CD14-positive monocyte (primary cell): ENCODE measurements around the gene CCDC102B. TPM values are rescaled to one million over a fixed set of nuclear protein-coding genes. Genes with fewer than 3 reads are reported as not detected.

Experiments used
- DNase-seq, 3 donors: peaks; one replicate each; pipeline ENCODE4 v3.0.0-alpha.2; 2011 to 2022
- H2AFZ ChIP-seq: 2 replicates; pipeline ENCODE4 v1.6.0; 2012; ENCODE audit warnings: mild to moderate bottlenecking, low read depth, low read length, inconsistent platforms; ENCODE audit not compliant: insufficient read depth, poor library complexity, severe bottlenecking
- H3K27ac ChIP-seq, 2 donors: 1 replicate in 1 of 2; 2 replicates in 1 of 2; pipeline ENCODE4 v1.5.1; 2012 to 2013; ENCODE audit warnings: low read length in 2 of 2, control low read depth in 1 of 2, inconsistent platforms in 1 of 2, low read depth in 1 of 2, mild to moderate bottlenecking in 1 of 2
- H3K27me3 ChIP-seq, 2 donors: one replicate each; pipeline versions ENCODE4 v1.6.0 to v1.6.1; 2011 to 2013; ENCODE audit warnings: low read length in 2 of 2; ENCODE audit not compliant: control insufficient read depth in 2 of 2, insufficient read depth in 2 of 2
- H3K36me3 ChIP-seq, 2 donors: replicated peaks in 1 of 2; 1 replicate in 1 of 2; 2 replicates in 1 of 2; pipeline versions ENCODE4 v1.5.1 to v1.6.1; 2012 to 2013; ENCODE audit warnings: low read length in 2 of 2, control low read depth in 1 of 2, inconsistent platforms in 1 of 2, mild to moderate bottlenecking in 1 of 2; ENCODE audit not compliant: insufficient read depth in 2 of 2, control insufficient read depth in 1 of 2
- H3K4me1 ChIP-seq, 2 donors: 1 replicate in 1 of 2; 2 replicates in 1 of 2; pipeline versions ENCODE4 v1.5.1 to v1.6.1; 2012 to 2013; ENCODE audit warnings: low read length in 2 of 2, control low read depth in 1 of 2, inconsistent platforms in 1 of 2, mild to moderate bottlenecking in 1 of 2, moderate library complexity in 1 of 2; ENCODE audit not compliant: insufficient read depth in 2 of 2, control insufficient read depth in 1 of 2
- H3K4me2 ChIP-seq: replicated peaks from 2 replicates; pipeline ENCODE3; 2012; ENCODE audit warnings: low read length, moderate library complexity, mild to moderate bottlenecking; ENCODE audit not compliant: poor library complexity, severe bottlenecking; ENCODE audit errors: extremely low read depth
- H3K4me3 ChIP-seq, 3 experiments: fragments of 200-600 bp in 1 of 3; sonication (generic) in 1 of 3; replicated peaks in 1 of 3; 1 replicate in 2 of 3; 2 replicates in 1 of 3; pipeline ENCODE4 v1.5.1; 2011 to 2013; ENCODE audit warnings: low read length in 3 of 3, mild to moderate bottlenecking in 3 of 3, control low read depth in 2 of 3, low read depth in 2 of 3, inconsistent platforms in 1 of 3, moderate library complexity in 1 of 3
- H3K79me2 ChIP-seq: 2 replicates; pipeline ENCODE4 v1.6.0; 2012; ENCODE audit warnings: mild to moderate bottlenecking, control low read depth, inconsistent platforms, low read length, moderate library complexity; ENCODE audit not compliant: insufficient read depth
- H3K9ac ChIP-seq: 2 replicates; pipeline ENCODE4 v1.6.0; 2017; ENCODE audit warnings: low read length, mild to moderate bottlenecking; ENCODE audit not compliant: insufficient read depth, poor library complexity, severe bottlenecking
- H3K9me3 ChIP-seq, 2 donors: replicated peaks in 1 of 2; 1 replicate in 1 of 2; 2 replicates in 1 of 2; pipeline versions ENCODE4 v1.5.1 to v1.6.1; 2012 to 2013; ENCODE audit warnings: low read length in 2 of 2, control low read depth in 1 of 2; ENCODE audit not compliant: control insufficient read depth in 1 of 2, insufficient read depth in 1 of 2
- H4K20me1 ChIP-seq: 2 replicates; pipeline ENCODE4 v1.6.0; 2012; ENCODE audit warnings: mild to moderate bottlenecking, low read length, control low read depth, moderate library complexity; ENCODE audit not compliant: insufficient read depth
- H3K27ac Mint-ChIP-seq, 7 donors: one replicate each; pipeline ENCODE4 v1.8.0; 2020; ENCODE audit warnings: mild to moderate bottlenecking in 7 of 7, mixed read lengths in 7 of 7, moderate library complexity in 6 of 7, inconsistent platforms in 2 of 7
- H3K27me3 Mint-ChIP-seq, 3 donors: one replicate each; pipeline ENCODE4 v1.8.0; 2021 to 2022; ENCODE audit warnings: low read depth in 3 of 3, mild to moderate bottlenecking in 3 of 3, mixed read lengths in 3 of 3, moderate library complexity in 3 of 3, inconsistent platforms in 1 of 3
- H3K36me3 Mint-ChIP-seq, 2 donors: one replicate each; pipeline ENCODE4 v1.8.0; 2020; ENCODE audit warnings: mixed read lengths in 2 of 2, inconsistent platforms in 1 of 2, mild to moderate bottlenecking in 1 of 2
- H3K4me1 Mint-ChIP-seq: one replicate; pipeline ENCODE4 v1.8.0; 2020; ENCODE audit warnings: mild to moderate bottlenecking, mixed read lengths
- H3K4me3 Mint-ChIP-seq, 2 donors: one replicate each; pipeline ENCODE4 v1.8.0; 2020; ENCODE audit warnings: mild to moderate bottlenecking in 2 of 2, mixed read lengths in 2 of 2, moderate library complexity in 1 of 2
- H3K9me3 Mint-ChIP-seq, 7 donors: one replicate each; pipeline ENCODE4 v1.8.0; 2020 to 2022; ENCODE audit warnings: mixed read lengths in 7 of 7, mild to moderate bottlenecking in 6 of 7, moderate library complexity in 6 of 7, inconsistent platforms in 2 of 7
- CTCF ChIP-seq: fragments of 200-600 bp; IDR thresholded peaks from one replicate; pipeline ENCODE4 v1.8.0; 2022; ENCODE audit warnings: antibody characterized with exemption, mild to moderate bottlenecking
- WGBS: methylation state at CpG from one replicate; pipeline ENCODE4 v1.1.5; 2013; ENCODE audit warnings: missing lambda C conversion rate; ENCODE audit not compliant: insufficient coverage; 5-methylcytosine and 5-hydroxymethylcytosine counted together
- intact Hi-C, 2 donors: fragments of 100-400 bp; cut with micrococcal nuclease; formaldehyde crosslinking; loops; one replicate each; pipeline versions ENCODE4 v1.15.0 to v1.15.1; 2023
- polyA plus RNA-seq, 3 donors: library from polyadenylated mRNA; depleted of rRNA in 1 of 3; unstranded in 2 of 3; stranded (reverse) in 1 of 3; fragments of 300-500 nt in 2 of 3; fragments of >200 nt in 1 of 3; fragmentation: Illumina TruSeq in 2 of 3; gene quantifications; 1 replicate in 2 of 3; 2 replicates in 1 of 3; pipeline ENCODE4 v1.2.3, GENCODE V29; 2012 to 2021

CCDC102B gene
- polyA plus RNA-seq, 3 donors = 0.34 to 1.4 TPM; not detected in 1

- Histone ChIP-seq H4K20me1 (no peaks in the 10 kb centered on the region), H3K79me2 (no peaks in the 10 kb centered on the region), H3K27ac (no peak overlapping the region), H3K4me1 (no peaks in the 10 kb centered on the region), H3K4me3 (no peak overlapping the region), H2AFZ (no peak overlapping the region), H3K9me3 (peaks cover 15 to 20% of the 10 kb centered on the region in 2 donors), H3K36me3 (no peaks in the 10 kb centered on the region), H3K9ac (no peak overlapping the region), H3K27me3 (no peaks in the 10 kb centered on the region), H3K4me2 (no peak overlapping the region)
- Mint-ChIP-seq H3K27me3 (no peaks in the 10 kb centered on the region), H3K4me3 (no peak overlapping the region), H3K36me3 (no peaks in the 10 kb centered on the region), H3K4me1 (no peaks in the 10 kb centered on the region), H3K27ac (no peak overlapping the region), H3K9me3 (peaks cover 4 to 14% (median 13%) of the 10 kb centered on the region in 7 donors)
- WGBS = 95% methylated on average over 2 of the region's 4 CpGs
- intact Hi-C loops = no loop called here
- no peak for DNase-seq
- no peak for TF ChIP-seq CTCF
These were observed 197.8 kb downstream of the CCDC102B start for GRCh38 chr18:68995675-68996074.

GRCh38 chr18:68997845-68998244, 200.0 kb downstream of the CCDC102B start:
- H3K4me1 Mint-ChIP-seq = no peaks in the 10 kb centered on the region
- peaks cover 4 to 14% (median 9%) of the 10 kb centered on the region in 7 donors for H3K9me3 Mint-ChIP-seq
- H3K9me3 ChIP-seq = peaks cover 15 to 16% of the 10 kb centered on the region in 2 donors
- 100% methylated on average over 1 of the region's 3 CpGs for WGBS
- DNase-seq = no peak
- no peaks in the 10 kb centered on the region for H4K20me1 ChIP-seq
- H3K4me1 ChIP-seq = no peaks in the 10 kb centered on the region
- no peaks in the 10 kb centered on the region for H3K36me3 ChIP-seq
- H3K79me2 ChIP-seq = no peaks in the 10 kb centered on the region
- no peak overlapping the region for H3K4me3 Mint-ChIP-seq
- no peak overlapping the region for H3K27ac ChIP-seq
- H3K4me3 ChIP-seq = no peak overlapping the region
- H3K4me2 ChIP-seq = no peak overlapping the region
- H3K27me3 ChIP-seq = no peaks in the 10 kb centered on the region
- TF ChIP-seq CTCF = no peak
- no peak overlapping the region for H2AFZ ChIP-seq
- no peak overlapping the region for H3K9ac ChIP-seq
- no peak overlapping the region for H3K27ac Mint-ChIP-seq
- intact Hi-C loops = no loop called here
- H3K27me3 Mint-ChIP-seq = no peaks in the 10 kb centered on the region
- H3K36me3 Mint-ChIP-seq = no peaks in the 10 kb centered on the region
